Uterus (tissue), 2 donors: ENCODE measurements around the gene PRKCE.

Source experiments
- POLR2A ChIP-seq, 2 donors: fragments of 450-650 bp; IDR thresholded peaks; one replicate each; pipeline ENCODE4 v1.6.1; 2016; ENCODE audit warnings: antibody characterized with exemption in 2 of 2, mild to moderate bottlenecking in 1 of 2, moderate library complexity in 1 of 2
- TF ChIP-seq, protein P1 (sequence below), 4 experiments: fragments of 200-600 bp in 2 of 4; fragments of 450-650 bp in 2 of 4; sonication (generic) in 2 of 4; IDR thresholded peaks; one replicate each; pipeline ENCODE4 v1.5.1; 2016 to 2019; ENCODE audit warnings: antibody characterized with exemption in 4 of 4, mild to moderate bottlenecking in 2 of 4, moderate library complexity in 1 of 4

DNA sequence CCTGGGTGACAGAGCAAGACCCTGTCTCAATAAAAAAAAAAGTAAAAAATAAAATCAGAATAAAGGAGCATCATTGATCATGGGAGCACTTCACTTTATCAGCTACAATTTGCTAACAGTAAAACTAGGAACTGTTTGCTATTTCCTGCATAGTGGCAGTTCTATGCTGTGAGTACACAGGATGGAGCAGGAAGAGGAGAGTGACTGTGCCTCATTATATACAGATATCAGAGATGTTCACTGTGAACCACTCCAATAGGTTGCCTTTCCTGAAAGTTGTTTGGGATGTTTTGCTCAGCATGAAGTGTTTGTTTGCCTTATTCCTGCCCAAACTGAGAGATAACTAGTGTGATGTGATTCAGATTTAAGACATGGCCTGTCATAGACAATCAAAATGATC lies 494.4 kb downstream of the PRKCE start:
- TF ChIP-seq, protein P1, sequence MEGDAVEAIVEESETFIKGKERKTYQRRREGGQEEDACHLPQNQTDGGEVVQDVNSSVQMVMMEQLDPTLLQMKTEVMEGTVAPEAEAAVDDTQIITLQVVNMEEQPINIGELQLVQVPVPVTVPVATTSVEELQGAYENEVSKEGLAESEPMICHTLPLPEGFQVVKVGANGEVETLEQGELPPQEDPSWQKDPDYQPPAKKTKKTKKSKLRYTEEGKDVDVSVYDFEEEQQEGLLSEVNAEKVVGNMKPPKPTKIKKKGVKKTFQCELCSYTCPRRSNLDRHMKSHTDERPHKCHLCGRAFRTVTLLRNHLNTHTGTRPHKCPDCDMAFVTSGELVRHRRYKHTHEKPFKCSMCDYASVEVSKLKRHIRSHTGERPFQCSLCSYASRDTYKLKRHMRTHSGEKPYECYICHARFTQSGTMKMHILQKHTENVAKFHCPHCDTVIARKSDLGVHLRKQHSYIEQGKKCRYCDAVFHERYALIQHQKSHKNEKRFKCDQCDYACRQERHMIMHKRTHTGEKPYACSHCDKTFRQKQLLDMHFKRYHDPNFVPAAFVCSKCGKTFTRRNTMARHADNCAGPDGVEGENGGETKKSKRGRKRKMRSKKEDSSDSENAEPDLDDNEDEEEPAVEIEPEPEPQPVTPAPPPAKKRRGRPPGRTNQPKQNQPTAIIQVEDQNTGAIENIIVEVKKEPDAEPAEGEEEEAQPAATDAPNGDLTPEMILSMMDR (IDR thresholded peaks at IDR 0.05) = no peak
- no peak for TF ChIP-seq POLR2A (IDR thresholded peaks at IDR 0.05)
